Sigmoid colon (tissue), 4 donors: ENCODE measurements around the gene IL18.

Experiments
- POLR2A ChIP-seq, 2 donors: fragments of 450-650 bp; IDR thresholded peaks; one replicate each; pipeline ENCODE4 v1.6.1; 2016; ENCODE audit warnings: antibody characterized with exemption in 2 of 2, mild to moderate bottlenecking in 2 of 2, moderate library complexity in 2 of 2
- POLR2AphosphoS5 ChIP-seq, 4 donors: sonication (generic); formaldehyde crosslinking; IDR thresholded peaks; one replicate each; pipeline ENCODE4 v1.6.1; 2017; ENCODE audit warnings: antibody characterized with exemption in 4 of 4
- TF ChIP-seq, protein P1 (sequence below), 4 experiments: fragments of 450-650 bp in 3 of 4; fragments of 200-600 bp in 1 of 4; IDR thresholded peaks; one replicate each; pipeline ENCODE4 v1.5.1; 2016 to 2019; ENCODE audit warnings: antibody characterized with exemption in 4 of 4, mild to moderate bottlenecking in 3 of 4, moderate library complexity in 2 of 4

- TF ChIP-seq, protein P1, sequence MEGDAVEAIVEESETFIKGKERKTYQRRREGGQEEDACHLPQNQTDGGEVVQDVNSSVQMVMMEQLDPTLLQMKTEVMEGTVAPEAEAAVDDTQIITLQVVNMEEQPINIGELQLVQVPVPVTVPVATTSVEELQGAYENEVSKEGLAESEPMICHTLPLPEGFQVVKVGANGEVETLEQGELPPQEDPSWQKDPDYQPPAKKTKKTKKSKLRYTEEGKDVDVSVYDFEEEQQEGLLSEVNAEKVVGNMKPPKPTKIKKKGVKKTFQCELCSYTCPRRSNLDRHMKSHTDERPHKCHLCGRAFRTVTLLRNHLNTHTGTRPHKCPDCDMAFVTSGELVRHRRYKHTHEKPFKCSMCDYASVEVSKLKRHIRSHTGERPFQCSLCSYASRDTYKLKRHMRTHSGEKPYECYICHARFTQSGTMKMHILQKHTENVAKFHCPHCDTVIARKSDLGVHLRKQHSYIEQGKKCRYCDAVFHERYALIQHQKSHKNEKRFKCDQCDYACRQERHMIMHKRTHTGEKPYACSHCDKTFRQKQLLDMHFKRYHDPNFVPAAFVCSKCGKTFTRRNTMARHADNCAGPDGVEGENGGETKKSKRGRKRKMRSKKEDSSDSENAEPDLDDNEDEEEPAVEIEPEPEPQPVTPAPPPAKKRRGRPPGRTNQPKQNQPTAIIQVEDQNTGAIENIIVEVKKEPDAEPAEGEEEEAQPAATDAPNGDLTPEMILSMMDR (IDR thresholded peaks at IDR 0.05), result no peak
- TF ChIP-seq POLR2AphosphoS5 (IDR thresholded peaks at IDR 0.05), result no peak
- no peak for TF ChIP-seq POLR2A (IDR thresholded peaks at IDR 0.05)
Measured at GRCh38 chr11:112134473-112134872, 29.4 kb downstream of the IL18 start.
